ENCODE results near the gene PTP4A2. TPM values are rescaled to one million over a fixed set of nuclear protein-coding genes. Genes with fewer than 3 reads are reported as not detected.
A peak's percentile ranks its signal among the peaks of the same experiment; 100 is the strongest.

The PTP4A2 gene
- total RNA-seq: 157 and 161 TPM in 2 replicates
- long read RNA-seq, transcript PTP4A2-221 (6 exons, 3,921 nt): major isoform, 5 of 26 reads
- long read RNA-seq, partial matches to known transcripts: 1 of 26 reads
- long read RNA-seq, other reads (novel, unspliced or antisense): 19 of 26 reads

DNA sequence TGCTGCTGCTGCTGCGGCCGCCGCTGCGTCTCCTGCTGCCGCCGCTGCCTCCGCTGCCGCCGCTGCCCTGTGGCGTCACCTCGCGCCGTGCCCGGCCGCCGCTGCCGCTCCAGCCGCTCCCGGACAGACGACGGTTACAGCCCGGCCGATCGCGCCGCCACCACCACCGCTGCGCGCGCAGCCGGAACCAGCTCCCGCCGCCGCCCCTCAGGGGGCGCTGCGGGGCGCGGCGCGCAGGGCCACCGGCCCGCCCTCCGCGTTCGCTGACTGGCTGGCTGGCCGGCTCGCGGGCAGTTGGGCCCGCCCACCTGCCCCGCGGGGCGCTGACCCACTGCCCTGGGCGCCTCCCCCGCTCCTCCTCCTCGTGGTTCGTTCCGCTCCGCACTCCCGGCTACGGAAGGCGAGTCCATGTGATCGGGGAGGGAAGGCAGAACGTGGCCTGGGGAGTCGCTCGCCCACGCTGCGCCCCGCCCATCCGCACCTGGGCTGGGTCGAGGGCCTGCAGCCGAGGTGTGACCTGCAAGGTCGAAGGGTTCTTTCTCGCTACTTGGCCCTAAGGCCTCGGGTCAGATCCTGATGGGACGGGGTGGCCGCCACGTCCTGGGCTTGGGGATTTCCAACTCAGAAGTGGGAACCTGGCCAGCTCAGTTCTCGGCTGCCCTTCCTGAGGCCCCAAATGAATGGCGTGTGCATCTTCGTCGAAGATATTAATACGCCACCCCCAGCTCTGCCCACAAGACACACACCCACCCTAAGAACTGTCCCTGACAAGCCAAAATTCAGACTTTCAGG, at the start of gene PTP4A2:
Gene PTP4A2 (minus strand): TSS at position 185 of the 792 bp plus-strand sequence. CDS start 19,303 bp downstream, outside the sequence.
- no peaks in the 10 kb centered on the region for H3K27me3 Mint-ChIP-seq
- TF ChIP-seq, protein P1, sequence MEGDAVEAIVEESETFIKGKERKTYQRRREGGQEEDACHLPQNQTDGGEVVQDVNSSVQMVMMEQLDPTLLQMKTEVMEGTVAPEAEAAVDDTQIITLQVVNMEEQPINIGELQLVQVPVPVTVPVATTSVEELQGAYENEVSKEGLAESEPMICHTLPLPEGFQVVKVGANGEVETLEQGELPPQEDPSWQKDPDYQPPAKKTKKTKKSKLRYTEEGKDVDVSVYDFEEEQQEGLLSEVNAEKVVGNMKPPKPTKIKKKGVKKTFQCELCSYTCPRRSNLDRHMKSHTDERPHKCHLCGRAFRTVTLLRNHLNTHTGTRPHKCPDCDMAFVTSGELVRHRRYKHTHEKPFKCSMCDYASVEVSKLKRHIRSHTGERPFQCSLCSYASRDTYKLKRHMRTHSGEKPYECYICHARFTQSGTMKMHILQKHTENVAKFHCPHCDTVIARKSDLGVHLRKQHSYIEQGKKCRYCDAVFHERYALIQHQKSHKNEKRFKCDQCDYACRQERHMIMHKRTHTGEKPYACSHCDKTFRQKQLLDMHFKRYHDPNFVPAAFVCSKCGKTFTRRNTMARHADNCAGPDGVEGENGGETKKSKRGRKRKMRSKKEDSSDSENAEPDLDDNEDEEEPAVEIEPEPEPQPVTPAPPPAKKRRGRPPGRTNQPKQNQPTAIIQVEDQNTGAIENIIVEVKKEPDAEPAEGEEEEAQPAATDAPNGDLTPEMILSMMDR (IDR thresholded peaks at IDR 0.05; ENCODE audit: unreplicated experiment): peak; percentile 70
- no peaks in the 10 kb centered on the region for H3K9me3 Mint-ChIP-seq (ENCODE audit: low read depth)
- peak; percentile 92 for DNase-seq (ENCODE audit: low spot score, unreplicated experiment)
- H3K27ac Mint-ChIP-seq: peak within 1 kb of the TSS; percentile 96
- H3K4me3 Mint-ChIP-seq (ENCODE audit: low read depth): peak within 1 kb of the TSS; percentile 98
- peaks cover 35% of the 10 kb centered on the region for H3K4me1 Mint-ChIP-seq (ENCODE audit: low read depth)
- H3K36me3 Mint-ChIP-seq (ENCODE audit: insufficient read depth): no peaks in the 10 kb centered on the region

DNA sequence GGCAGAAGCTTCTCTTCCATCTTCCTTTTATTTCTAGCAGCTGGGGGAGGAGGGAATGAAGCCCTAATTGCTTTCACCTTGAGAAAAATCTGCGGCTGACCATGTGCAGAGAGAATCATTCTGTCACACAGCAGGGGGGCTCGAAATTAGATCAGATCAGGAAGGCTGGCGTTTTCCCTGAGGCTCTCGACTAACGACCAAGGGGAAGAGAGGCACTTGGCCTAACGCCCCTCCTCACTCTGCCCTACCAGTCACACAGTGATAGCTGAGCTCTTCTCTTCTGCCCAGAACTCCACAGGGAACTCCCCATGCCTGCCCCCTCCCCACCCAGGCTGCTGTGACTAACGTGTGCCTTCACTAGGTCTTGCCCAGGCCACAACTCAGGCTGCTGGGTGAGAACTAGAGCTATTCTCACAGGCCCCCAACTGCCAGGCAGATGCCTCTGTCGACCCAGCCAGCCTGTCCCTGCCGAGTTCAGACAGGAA, 49.0 kb upstream of the PTP4A2 start:
- no peaks in the 10 kb centered on the region for H3K4me1 Mint-ChIP-seq (ENCODE audit: low read depth)
- H3K4me3 Mint-ChIP-seq (ENCODE audit: low read depth): no peak overlapping the region
- no peak overlapping the region for H3K27ac Mint-ChIP-seq
- TF ChIP-seq, protein P1 (IDR thresholded peaks at IDR 0.05; ENCODE audit: unreplicated experiment): no peak
- H3K9me3 Mint-ChIP-seq (ENCODE audit: low read depth): peaks cover 3% of the 10 kb centered on the region
- H3K27me3 Mint-ChIP-seq: peaks cover 15% of the 10 kb centered on the region
- DNase-seq (ENCODE audit: low spot score, unreplicated experiment): no peak
- H3K36me3 Mint-ChIP-seq (ENCODE audit: insufficient read depth): no peaks in the 10 kb centered on the region

- Mint-ChIP-seq H3K4me3 (ENCODE audit: low read depth) (no peak overlapping the region), H3K36me3 (ENCODE audit: insufficient read depth) (no peaks in the 10 kb centered on the region), H3K4me1 (ENCODE audit: low read depth) (no peaks in the 10 kb centered on the region), H3K27ac (no peak overlapping the region), H3K27me3 (peaks cover 13% of the 10 kb centered on the region), H3K9me3 (ENCODE audit: low read depth) (peaks cover 3% of the 10 kb centered on the region)
- DNase-seq (ENCODE audit: low spot score, unreplicated experiment): no peak
- TF ChIP-seq, protein P1 (IDR thresholded peaks at IDR 0.05; ENCODE audit: unreplicated experiment): no peak
These were observed 47.3 kb upstream of the PTP4A2 start for GRCh38 chr1:31985430-31985829.

DNA sequence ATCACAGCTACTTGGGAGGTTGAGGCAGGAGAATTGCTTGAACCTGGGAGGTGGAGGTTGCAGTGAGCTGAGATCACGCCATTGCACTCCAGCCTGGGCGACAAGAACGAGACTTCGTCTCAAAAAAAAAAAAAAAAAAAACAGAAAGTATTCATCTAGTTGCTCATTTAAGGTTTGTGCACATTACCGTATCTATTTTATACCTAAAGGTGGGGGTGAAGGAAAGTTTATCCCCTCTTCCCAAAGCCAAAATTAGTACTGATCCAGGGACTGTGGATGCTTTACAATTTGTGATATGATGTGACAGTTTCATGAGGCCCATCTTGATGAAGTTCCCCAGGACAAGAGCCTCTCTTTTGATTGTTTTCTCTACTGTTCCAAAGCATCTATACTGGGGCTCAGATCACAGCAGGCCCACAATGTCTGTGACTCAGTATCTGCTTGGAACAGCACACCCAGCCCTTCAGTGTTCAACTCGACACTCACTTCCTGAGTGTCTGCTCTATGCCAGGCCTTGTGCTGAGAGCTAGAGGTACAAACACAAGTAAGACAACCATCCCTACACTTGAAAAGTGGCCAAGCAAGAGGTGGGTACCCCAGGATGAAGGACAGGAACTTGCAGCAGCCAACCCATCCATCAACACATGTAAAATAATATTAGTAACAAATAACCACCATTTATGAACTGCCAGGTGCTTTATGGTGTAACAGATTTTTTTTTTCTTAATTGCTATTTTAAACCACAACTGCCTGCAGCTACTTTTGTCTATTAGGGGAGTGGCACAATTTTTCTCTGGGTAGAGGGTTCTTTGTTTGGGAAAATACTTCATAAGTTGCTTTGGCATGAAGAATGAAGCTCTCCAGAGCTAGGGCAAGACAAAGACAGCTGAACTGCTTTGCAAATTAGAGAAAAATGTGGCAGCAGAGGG, 46.5 kb upstream of the PTP4A2 start:
- H3K27ac Mint-ChIP-seq: no peak overlapping the region
- H3K36me3 Mint-ChIP-seq (ENCODE audit: insufficient read depth): no peaks in the 10 kb centered on the region
- DNase-seq (ENCODE audit: low spot score, unreplicated experiment): no peak
- H3K9me3 Mint-ChIP-seq (ENCODE audit: low read depth): peaks cover 3% of the 10 kb centered on the region
- TF ChIP-seq, protein P1 (IDR thresholded peaks at IDR 0.05; ENCODE audit: unreplicated experiment): no peak
- H3K27me3 Mint-ChIP-seq: peaks cover 6% of the 10 kb centered on the region
- H3K4me3 Mint-ChIP-seq (ENCODE audit: low read depth): no peak overlapping the region
- H3K4me1 Mint-ChIP-seq (ENCODE audit: low read depth): no peaks in the 10 kb centered on the region

GRCh38 chr1:31981972-31982371, 43.8 kb upstream of the PTP4A2 start:
- H3K4me3 Mint-ChIP-seq (ENCODE audit: low read depth): no peak overlapping the region
- no peak overlapping the region for H3K27ac Mint-ChIP-seq
- H3K4me1 Mint-ChIP-seq (ENCODE audit: low read depth): no peaks in the 10 kb centered on the region
- TF ChIP-seq, protein P1 (IDR thresholded peaks at IDR 0.05; ENCODE audit: unreplicated experiment): no peak
- no peak for DNase-seq (ENCODE audit: low spot score, unreplicated experiment)
- H3K36me3 Mint-ChIP-seq (ENCODE audit: insufficient read depth): no peaks in the 10 kb centered on the region
- H3K27me3 Mint-ChIP-seq: peaks cover 4% of the 10 kb centered on the region
- peaks cover 3% of the 10 kb centered on the region for H3K9me3 Mint-ChIP-seq (ENCODE audit: low read depth)

Measured in progenitor cell of endocrine pancreas (in vitro differentiated cells).